Large intestine (tissue), 12 donors: ENCODE data around the gene MORN5. TPM values are rescaled to one million over a fixed set of nuclear protein-coding genes. Genes with fewer than 3 reads are reported as not detected.
"Not testable (repeated sequence)": the region's sequence is repeated elsewhere in the genome, so short reads cannot be mapped to it uniquely, and the experiment has no call there.

Source experiments
- DNase-seq, 2 donors: peaks; one replicate each; pipeline versions ENCODE4 v3.0.0 to v3.0.0-alpha.2; 2013
- H3K27ac ChIP-seq: one replicate; pipeline ENCODE4 v1.5.1; 2013; ENCODE audit warnings: low read length
- H3K27me3 ChIP-seq: 2 replicates; pipeline ENCODE4 v1.6.1; 2013; ENCODE audit warnings: low read length; ENCODE audit not compliant: control insufficient read depth, insufficient read depth
- H3K36me3 ChIP-seq: 2 replicates; pipeline ENCODE4 v1.6.1; 2013; ENCODE audit warnings: low read length; ENCODE audit not compliant: control insufficient read depth, insufficient read depth
- H3K4me1 ChIP-seq: one replicate; pipeline ENCODE4 v1.6.1; 2013; ENCODE audit warnings: low read length; ENCODE audit not compliant: control insufficient read depth, insufficient read depth
- H3K4me3 ChIP-seq: one replicate; pipeline ENCODE4 v1.5.1; 2013; ENCODE audit warnings: low read length
- H3K9me3 ChIP-seq: one replicate; pipeline ENCODE4 v1.6.1; 2013; ENCODE audit warnings: mild to moderate bottlenecking, low read depth, low read length, moderate library complexity; ENCODE audit not compliant: control insufficient read depth
- WGBS: methylation state at CpG from one replicate; pipeline ENCODE4 v1.1.5; 2013; ENCODE audit warnings: low lambda C conversion rate; ENCODE audit not compliant: insufficient coverage; 5-methylcytosine and 5-hydroxymethylcytosine counted together
- long read RNA-seq, 11 donors: transcript quantifications; one replicate each; lab custom pipeline, GENCODE V29; 2026
- polyA plus RNA-seq: library from polyadenylated mRNA; unstranded; fragments of 120-200 nt; gene quantifications from one replicate; pipeline ENCODE4 v1.2.1, GENCODE V29; 2013

MORN5 gene
- polyA plus RNA-seq = 2.2 TPM
- long read RNA-seq, donor 1 = 0 reads
- long read RNA-seq, donor 2 = 0 reads
- long read RNA-seq, donor 3 = 0 reads
- long read RNA-seq, donor 4 = 0 reads
- long read RNA-seq, donor 5 = 0 reads
- long read RNA-seq, donor 6 = 0 reads
- long read RNA-seq, donor 7, partial matches to known transcripts = 0 of 1 reads
- long read RNA-seq, donor 7, other reads (novel, unspliced or antisense) = 0 of 1 reads
- long read RNA-seq, donor 8 = 0 reads
- long read RNA-seq, donor 9 = 0 reads
- long read RNA-seq, donor 10 = 0 reads
- long read RNA-seq, donor 11 = 0 reads

- Histone ChIP-seq H3K9me3 (peaks cover 3% of the 10 kb centered on the region), H3K27me3 (peaks cover 3% of the 10 kb centered on the region), H3K36me3 (peaks cover 3% of the 10 kb centered on the region), H3K4me3 (peak within 1 kb of the TSS; percentile 94), H3K27ac (peak within 1 kb of the TSS; percentile 53), H3K4me1 (peaks cover 3% of the 10 kb centered on the region)
- WGBS = 0% methylated on average over 2 of the region's 56 CpGs
- DNase-seq = peak; percentile 96 to 98
Measured at GRCh38 chr9:122159026-122159924, at the start of gene MORN5, which contains the start of gene NDUFA8. Gene MORN5 (plus strand): TSS chr9:122159908. CDS start chr9:122159973, 65 bp downstream. Gene NDUFA8 (minus strand): TSS chr9:122159779. CDS start chr9:122159677, 102 bp downstream.

DNA sequence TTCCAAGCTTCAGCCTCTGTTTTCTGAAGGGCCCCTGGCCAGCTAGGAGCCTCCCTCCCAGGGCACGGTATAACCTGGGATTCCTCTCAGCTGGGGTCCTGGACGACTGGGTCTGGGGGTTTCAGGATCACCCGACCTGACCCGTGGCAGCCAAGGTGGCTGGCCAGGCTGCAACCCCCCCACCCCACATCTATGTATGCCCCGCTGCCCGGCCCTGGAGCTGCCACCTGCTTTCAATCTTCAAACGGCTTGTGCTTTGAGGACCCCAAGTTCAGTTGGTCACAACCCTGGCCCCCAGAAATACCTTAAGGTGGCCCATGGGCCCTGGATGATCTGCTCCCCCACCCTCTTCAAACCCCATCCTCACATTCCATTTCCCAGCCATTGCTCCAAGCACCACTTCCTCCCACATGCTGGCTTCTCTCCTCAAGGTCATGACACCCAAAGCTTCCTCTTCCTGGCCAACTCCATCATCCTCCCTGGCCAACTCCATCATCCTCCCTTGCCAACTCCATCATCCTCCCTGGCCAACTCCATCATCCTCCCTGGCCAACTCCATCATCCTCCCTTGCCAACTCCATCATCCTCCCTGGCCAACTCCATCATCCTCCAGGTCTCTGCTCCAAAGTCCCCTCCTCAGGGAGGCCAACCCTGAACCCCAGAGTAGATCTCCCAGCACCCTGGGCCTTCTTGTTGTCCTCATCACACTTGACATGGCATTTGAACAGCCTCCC is 49.4 kb upstream of the MORN5 start:
- Histone ChIP-seq H3K36me3 (no peaks in the 10 kb centered on the region), H3K27me3 (peaks cover 11% of the 10 kb centered on the region), H3K4me3 (no peak overlapping the region), H3K9me3 (no peaks in the 10 kb centered on the region), H3K4me1 (no peaks in the 10 kb centered on the region), H3K27ac (no peak overlapping the region)
- no CpG with 5 or more reads among the region's 7 CpGs for WGBS
- no peak for DNase-seq

DNA sequence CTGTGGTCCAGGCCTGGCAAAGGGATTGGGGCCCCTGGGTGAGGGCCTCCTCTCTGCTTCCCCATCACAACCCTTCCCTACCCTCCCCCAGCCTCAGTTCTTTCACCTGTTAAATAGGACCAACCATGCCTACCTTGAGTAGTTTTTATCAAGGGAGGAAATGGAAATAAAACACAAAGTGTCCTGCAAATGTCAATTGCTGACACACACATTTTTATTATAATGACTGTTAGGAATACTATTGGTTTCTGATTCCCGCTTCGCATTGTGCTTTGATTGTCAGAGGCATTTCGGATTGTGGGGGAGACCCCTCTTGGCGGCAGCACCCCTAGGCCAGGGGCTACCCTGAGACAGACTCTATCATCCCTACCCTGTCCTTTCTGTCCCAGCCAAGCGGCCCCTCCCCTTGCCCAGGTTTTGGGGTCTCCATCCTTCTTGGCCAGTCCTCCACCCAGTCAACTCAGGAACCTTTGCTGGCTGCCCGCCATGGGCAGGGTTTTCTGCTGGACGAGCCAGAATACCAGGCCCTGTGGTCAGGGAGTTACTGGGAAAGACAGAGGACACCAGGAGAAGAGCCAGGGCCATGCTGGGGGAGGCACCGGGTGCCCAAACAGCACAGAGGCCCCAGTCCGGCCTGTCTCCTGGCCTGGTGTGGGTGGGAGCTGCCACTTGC is 48.2 kb upstream of the MORN5 start:
- Histone ChIP-seq H3K27me3 (peaks cover 22% of the 10 kb centered on the region), H3K36me3 (no peaks in the 10 kb centered on the region), H3K4me1 (no peaks in the 10 kb centered on the region), H3K9me3 (no peaks in the 10 kb centered on the region), H3K27ac (no peak overlapping the region), H3K4me3 (no peak overlapping the region)
- no peak for DNase-seq
- no CpG with 5 or more reads among the region's 9 CpGs for WGBS

GRCh38 chr9:122112238-122112637 is 47.5 kb upstream of the MORN5 start:
- H3K36me3 ChIP-seq = no peaks in the 10 kb centered on the region
- no peak overlapping the region for H3K4me3 ChIP-seq
- no CpG with 5 or more reads among the region's 6 CpGs for WGBS
- DNase-seq = no peak
- no peaks in the 10 kb centered on the region for H3K4me1 ChIP-seq
- H3K9me3 ChIP-seq = no peaks in the 10 kb centered on the region
- peaks cover 23% of the 10 kb centered on the region for H3K27me3 ChIP-seq
- H3K27ac ChIP-seq = no peak overlapping the region

DNA sequence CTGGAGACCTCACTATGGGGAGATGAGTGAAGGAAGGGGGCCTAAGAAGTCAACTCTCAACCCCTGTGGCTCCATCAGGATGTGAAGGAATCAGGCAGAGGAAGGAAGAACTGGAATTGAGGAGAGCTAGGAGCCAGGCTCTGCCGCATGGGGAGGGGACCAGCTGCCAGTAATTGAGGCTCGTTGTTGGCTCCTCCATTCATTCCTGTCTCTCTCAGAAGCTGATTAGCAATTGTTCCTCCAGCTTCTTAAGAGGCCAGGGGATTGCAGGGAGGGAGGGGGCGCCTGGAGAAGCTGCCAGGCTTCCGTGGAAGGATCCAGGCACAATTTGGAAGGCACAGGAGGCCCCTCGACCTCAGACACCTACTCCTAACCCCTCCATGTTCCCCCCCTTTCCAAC is 46.1 kb upstream of the MORN5 start:
- H3K36me3 ChIP-seq = no peaks in the 10 kb centered on the region
- WGBS = no CpG with 5 or more reads among the region's 5 CpGs
- H3K27me3 ChIP-seq = peaks cover 20% of the 10 kb centered on the region
- no peak for DNase-seq
- no peaks in the 10 kb centered on the region for H3K9me3 ChIP-seq
- H3K27ac ChIP-seq = no peak overlapping the region
- no peaks in the 10 kb centered on the region for H3K4me1 ChIP-seq
- H3K4me3 ChIP-seq = no peak overlapping the region

DNA sequence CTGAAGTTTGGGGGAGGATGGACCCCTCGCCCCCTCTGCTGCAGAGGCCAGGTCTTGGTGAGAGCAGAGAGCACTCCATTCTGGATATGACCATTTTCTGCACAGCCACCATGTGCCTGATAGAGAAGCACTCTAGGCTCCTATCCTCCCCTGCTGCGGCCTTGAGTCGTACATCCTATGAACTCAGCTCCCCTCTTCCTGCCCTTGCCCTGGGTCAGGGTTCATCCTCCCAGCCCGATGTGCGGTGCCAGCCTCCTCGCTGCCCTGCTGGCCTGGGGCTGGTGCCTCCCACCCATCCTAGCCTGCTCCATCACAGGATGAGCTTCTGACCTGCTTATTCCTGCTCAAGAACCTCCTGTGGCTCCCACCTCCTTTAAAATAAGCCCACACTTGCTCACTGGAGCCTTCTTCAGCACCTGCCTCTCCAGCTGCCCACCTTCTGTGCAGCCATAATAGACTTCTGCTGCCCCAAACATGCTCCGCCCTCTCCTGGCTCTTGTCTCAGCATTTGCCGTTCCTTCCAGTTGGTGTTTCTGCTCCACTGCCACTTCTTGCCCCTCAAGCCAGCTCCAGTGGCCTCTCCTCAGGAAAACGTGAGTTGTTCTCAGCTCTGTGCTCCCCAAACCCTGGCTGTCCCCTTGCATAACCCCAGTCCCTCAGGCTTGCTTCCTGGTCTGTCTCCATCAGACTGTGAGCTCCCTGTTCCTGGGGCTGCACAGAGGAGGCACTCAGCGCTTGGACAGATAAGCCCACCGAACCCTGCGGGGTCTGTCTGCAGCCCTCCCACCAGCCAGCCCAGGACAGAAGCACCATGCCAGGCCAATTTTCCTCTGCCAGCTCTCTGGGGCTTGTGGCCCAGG is 44.3 kb upstream of the MORN5 start:
- Histone ChIP-seq H3K4me3 (no peak overlapping the region), H3K36me3 (no peaks in the 10 kb centered on the region), H3K27ac (no peak overlapping the region), H3K27me3 (peaks cover 20% of the 10 kb centered on the region), H3K4me1 (no peaks in the 10 kb centered on the region), H3K9me3 (no peaks in the 10 kb centered on the region)
- no peak for DNase-seq
- 100% methylated on average over 1 of the region's 12 CpGs for WGBS

DNA sequence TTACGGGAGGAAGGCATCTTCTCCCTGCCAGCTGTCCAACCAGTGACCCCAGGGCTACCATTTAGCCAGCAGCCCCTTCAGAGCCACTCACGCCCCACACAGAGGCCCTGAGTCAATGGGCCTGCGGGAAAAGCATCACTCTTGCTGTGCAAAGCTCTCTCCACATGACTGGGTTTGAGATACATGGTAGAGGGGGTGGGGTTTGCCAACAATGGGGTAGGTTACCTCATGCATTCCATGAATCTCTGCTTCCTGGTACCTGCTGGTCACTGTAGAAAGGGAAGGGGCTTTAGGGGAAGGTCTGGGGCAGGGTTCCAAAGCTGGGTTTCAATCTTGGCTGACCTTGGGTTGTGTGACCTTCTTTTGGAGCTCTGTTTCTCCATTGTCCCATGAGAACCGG is 43.7 kb upstream of the MORN5 start:
- no peaks in the 10 kb centered on the region for H3K4me1 ChIP-seq
- peaks cover 20% of the 10 kb centered on the region for H3K27me3 ChIP-seq
- no peaks in the 10 kb centered on the region for H3K9me3 ChIP-seq
- WGBS = no CpG with 5 or more reads among the region's 4 CpGs
- H3K4me3 ChIP-seq = no peak overlapping the region
- H3K27ac ChIP-seq = no peak overlapping the region
- DNase-seq = no peak
- H3K36me3 ChIP-seq = no peaks in the 10 kb centered on the region

DNA sequence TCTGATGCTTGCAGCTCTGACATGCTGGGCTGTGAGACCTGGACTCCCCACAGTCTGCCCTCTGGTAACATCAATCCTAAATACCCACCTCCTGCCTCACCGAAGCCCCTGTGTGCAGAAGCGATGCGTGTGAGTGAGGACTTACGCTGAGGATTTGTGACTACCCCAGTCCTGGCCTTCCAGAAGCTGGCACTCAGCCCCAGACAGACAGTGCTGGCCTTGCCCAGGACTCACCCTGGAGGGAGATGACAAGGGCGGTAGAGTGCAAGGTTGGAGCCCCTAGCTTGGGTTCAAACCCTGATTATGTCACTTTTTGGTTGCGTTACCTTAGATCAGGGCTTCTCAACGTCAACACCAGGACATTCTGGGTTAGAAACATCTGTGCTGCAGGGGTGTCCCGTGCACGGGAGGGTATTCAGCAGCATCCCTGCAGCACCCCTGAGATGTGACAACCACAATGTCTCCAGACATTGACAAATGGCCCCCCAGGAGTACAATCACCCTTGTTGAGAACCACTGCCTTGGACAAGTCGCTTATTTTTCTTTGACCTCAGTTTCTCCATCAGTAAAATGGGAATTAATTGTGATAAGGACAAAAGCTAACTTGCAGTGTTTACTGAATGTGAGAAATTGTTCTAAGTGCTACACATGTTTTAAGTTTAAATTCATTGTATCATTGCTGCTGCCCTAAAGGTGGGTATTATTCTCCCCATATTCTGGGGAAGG is 43.1 kb upstream of the MORN5 start:
- no peak for DNase-seq
- H3K27me3 ChIP-seq = peaks cover 20% of the 10 kb centered on the region
- H3K4me3 ChIP-seq = no peak overlapping the region
- no CpG with 5 or more reads among the region's 10 CpGs for WGBS
- H3K9me3 ChIP-seq = no peaks in the 10 kb centered on the region
- no peak overlapping the region for H3K27ac ChIP-seq
- no peaks in the 10 kb centered on the region for H3K4me1 ChIP-seq
- H3K36me3 ChIP-seq = no peaks in the 10 kb centered on the region

GRCh38 chr9:122117241-122117640 is 42.5 kb upstream of the MORN5 start:
- H3K36me3 ChIP-seq, H3K27ac ChIP-seq, H3K4me1 ChIP-seq, H3K4me3 ChIP-seq, DNase-seq, H3K9me3 ChIP-seq: not testable (repeated sequence)
- peaks cover 20% of the 10 kb centered on the region for H3K27me3 ChIP-seq
- WGBS = no CpG with 5 or more reads among the region's 9 CpGs
